ENCODE data around the gene LHFPL6. TPM values are rescaled to one million over a fixed set of nuclear protein-coding genes. Genes with fewer than 3 reads are reported as not detected.

The LHFPL6 gene
- total RNA-seq, 1 donor from 2014 or later = 24.5 TPM

DNA sequence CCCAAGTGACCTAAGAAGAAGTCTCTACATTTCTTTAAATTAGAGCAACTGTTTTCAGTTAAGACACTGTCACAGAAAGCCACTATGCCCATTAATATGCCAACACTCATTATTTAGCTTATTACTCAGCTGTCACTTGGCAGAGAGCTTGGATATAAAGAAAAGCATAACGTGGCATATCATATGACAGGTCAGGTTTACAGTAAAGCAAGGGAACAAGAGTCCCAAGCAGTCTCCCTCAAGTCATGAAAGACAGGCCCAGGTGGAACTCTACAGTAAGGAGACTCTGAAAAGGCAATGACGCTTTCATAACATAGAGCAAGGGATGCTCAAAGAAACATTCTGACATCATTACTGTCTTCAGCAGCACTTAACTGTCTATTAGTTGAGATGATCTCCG, 6.3 kb downstream of the LHFPL6 start:
- no peak for DNase-seq (ENCODE audit: low spot score in 2 of 2)
- FAIRE-seq = no peak

DNA sequence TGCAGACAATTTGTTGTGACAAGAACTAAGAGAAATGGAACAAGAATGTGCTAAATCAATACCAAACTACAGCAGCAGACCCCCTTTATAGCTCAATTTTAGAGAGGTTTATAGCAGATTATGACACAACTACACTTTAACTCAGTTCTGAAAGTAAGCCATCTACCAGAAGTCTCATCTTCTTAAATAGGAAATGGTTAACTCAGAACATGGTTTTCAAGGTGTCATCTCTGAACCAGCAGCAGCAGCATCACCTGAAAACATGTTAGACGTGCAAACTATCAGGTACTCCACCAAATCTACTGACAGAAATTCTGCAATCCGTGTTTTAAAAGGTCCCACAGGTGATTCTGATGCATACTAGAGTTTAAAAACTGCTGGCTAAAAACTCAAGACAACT, 6.8 kb downstream of the LHFPL6 start:
- FAIRE-seq (no peak), DNase-seq (ENCODE audit: low spot score in 2 of 2) (no peak)

DNA sequence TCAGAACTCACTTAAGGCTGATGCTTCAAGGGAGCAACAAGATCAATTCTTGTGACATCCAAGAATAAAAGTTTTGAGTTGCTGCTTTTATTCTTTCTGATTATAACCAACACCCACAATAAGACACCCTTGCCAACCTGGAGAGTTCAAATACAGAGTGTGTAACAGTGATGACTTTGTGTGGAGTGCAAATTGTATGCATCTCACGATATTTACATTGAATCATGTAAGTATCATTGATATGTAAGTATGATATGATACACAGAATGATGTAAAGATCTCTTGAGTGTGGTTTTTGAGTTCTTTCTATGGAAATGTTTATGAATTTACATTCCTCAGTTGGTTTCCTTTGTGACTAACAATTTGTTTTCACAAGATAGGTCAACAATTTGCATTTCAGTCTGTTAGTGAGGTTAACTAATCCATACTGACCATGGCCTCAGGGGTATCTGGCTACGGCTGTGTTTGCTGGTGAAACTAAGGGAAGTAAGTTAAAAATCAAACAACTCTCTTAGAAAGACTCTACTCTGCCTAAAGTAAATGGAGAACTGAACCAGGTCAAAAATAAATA, 12.4 kb downstream of the LHFPL6 start:
- no peak for FAIRE-seq
- DNase-seq (ENCODE audit: low spot score in 2 of 2) = no peak

GRCh38 chr13:39588384-39588783, 14.6 kb downstream of the LHFPL6 start:
- DNase-seq (ENCODE audit: low spot score in 2 of 2) = no peak
- FAIRE-seq = no peak

DNA sequence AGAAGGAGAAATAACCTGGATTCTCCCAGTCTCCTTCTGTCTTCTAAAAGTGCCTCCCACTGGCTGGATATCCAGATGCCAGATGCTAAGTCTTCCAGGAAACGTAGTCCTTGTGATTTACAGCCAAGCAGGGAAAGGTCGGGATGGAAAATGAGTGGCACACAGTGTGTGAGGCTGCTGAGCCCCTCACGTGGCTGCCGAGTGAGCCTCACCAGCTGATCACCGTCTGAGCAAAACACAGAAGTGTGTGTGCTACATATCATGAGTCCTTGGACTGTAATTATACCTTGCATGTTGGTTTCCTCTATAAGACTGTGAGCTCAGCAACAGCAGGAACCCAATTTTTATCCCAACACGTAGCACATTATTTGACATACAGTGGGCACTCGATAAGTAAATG, 15.1 kb downstream of the LHFPL6 start:
- DNase-seq (ENCODE audit: low spot score in 2 of 2) (no peak), FAIRE-seq (no peak)

- DNase-seq (ENCODE audit: low spot score in 2 of 2) (no peak), FAIRE-seq (no peak)
These were observed 15.9 kb downstream of the LHFPL6 start for GRCh38 chr13:39586958-39587605.

DNA sequence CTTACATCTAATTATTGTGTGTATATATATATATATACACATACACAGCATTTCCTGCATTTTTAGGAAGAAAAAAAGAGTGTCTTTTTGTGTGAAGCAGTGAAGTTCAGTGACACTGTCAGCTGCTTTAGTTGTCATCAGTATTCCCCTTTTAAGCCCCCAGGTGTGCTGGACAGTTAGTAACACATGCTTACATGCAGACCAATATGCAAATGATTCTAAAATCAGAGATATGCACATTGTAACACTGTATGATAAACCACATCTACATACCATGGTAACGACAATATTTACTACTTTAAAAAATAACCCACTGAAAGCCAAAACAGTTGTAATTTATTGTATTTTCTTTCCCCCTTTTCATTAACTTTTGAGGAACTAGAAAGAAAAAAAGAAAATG, 16.8 kb downstream of the LHFPL6 start:
- FAIRE-seq (no peak), DNase-seq (ENCODE audit: low spot score in 2 of 2) (no peak)

DNA sequence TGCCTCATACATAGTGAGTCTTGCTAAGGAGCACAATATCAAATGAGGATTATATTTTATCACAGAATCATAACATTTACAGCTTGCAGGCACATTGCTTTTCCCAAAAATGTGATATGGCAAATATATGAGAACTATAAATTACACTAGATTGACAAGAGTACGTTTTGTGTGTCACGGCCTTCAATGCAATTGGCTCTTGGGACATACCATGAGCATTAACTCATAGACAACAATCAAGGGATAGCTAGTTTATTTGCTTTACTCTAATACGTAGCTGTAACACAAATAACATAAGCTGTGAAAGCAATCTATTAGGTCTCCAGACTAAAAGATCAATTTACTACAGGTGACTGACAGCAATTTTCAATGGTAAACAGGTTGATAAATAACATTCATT, 17.8 kb downstream of the LHFPL6 start:
- FAIRE-seq (no peak), DNase-seq (ENCODE audit: low spot score in 2 of 2) (no peak)

DNA sequence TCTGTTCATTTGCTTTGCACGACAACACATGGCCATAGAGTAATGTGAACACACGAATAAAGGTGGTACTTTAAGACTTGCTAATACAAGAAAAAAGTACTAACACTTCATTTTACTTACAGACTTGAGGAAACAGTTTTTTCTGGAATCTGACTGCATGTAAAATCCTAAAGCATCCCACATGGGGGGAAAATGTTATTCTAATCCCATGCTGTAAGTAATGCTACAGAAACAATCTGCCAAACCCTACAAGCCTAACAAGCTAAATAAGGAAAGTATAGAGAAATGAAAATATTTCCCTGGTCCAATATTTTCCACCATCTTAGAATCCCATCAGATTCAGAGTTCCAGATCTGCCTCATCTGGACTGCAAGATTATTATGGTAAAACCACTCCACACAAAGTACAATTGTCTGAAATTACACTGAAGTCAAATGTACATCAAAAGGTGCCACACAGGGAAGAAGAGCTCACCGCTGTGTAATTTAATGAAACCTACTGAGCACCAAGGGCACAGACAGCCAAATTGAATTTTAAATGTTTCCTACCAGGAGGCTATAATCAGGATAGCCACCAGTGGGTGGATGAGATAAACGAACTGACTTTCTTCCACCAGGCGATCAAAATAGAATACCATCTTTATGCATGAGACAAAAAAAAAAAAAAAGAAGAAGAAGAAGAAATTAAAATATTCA, 22.0 kb downstream of the LHFPL6 start:
- DNase-seq (ENCODE audit: low spot score in 2 of 2) = no peak
- no peak for FAIRE-seq

GRCh38 chr13:39578821-39579291, 24.1 kb downstream of the LHFPL6 start:
- FAIRE-seq = no peak
- no peak for DNase-seq (ENCODE audit: low spot score in 2 of 2)

- DNase-seq (ENCODE audit: low spot score in 2 of 2) = no peak
- no peak for FAIRE-seq
These were observed 25.0 kb downstream of the LHFPL6 start for GRCh38 chr13:39577838-39578491.

GRCh38 chr13:39577203-39577602, 25.8 kb downstream of the LHFPL6 start:
- no peak for FAIRE-seq
- DNase-seq (ENCODE audit: low spot score in 2 of 2) = no peak

DNA sequence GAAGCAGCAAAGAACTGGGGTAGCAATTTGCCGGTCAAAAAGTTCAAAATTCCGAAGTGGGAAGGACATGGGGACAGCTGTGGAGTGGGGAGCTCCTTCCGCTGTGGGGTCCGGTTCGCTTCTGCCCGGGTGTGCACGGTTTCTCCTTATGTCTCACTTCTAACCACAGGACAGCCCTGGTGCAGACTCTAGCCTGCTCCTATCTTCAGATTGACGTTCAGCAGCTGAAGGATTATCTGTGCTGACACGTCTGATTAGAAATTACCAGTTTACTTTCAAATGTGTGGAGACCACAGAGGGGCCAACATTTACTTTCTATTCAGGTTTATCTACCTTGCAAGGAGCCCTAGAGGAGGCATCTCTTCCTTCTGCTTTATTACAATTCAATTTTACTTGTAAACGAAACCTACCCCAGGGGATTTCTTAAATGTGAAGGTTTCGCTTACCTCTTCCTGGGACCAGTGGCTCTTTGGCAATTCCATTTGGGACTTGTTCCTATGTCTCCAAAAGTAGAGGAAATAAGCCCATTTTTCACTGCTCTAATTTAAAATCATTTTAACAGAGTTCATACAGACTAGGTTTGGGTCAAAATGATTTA, 27.3 kb downstream of the LHFPL6 start:
- DNase-seq (ENCODE audit: low spot score in 2 of 2) (no peak), FAIRE-seq (no peak)

DNA sequence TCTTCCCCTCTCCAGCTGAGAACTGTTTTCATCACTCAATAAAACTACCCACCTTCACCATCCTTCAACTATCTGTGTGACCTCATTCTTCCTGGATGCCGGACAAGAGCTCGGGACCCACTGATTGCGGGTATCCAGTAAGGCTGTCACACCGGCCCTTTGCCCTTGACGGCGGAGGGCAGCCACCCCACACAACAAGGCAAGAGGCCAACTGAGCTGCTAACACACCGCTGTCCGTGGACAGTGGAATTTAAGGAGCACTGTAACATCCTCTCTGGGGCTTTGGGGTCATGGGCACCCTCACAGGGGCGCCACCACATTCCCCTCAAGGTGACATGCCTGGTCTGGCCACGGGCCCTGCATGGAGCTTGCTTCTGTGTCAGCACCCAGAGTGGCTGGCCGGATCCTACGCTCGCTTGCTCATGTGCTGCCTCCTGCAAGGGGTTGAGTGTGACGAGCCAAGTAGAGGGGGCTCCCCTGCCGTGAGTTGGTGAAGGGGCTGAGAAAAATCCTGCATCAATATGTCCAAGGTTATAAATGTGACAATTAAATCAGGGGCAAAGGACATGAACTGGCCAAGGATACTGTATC, 31.4 kb downstream of the LHFPL6 start:
- DNase-seq (ENCODE audit: low spot score in 2 of 2) (no peak), FAIRE-seq (no peak)

DNA sequence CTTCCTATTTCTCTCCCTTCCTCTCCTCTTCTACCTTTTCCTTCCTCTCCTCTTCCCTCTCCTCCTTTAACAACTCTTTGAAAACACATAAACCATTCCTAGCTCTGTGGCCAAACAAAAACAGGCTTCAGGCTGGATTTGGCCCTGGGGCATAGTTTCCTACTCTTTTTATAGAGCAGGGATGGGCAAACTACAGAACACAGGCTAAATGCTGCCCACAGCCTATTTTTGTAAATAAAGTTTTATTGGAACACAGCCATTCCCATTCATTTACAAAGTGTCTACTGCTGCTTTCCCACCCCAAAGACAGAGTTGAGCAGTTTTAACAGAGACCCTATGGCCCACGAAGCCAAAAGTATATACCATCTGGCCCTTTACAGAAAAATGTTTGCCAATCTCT, 35.4 kb downstream of the LHFPL6 start:
- FAIRE-seq (no peak), DNase-seq (ENCODE audit: low spot score in 2 of 2) (no peak)

DNA sequence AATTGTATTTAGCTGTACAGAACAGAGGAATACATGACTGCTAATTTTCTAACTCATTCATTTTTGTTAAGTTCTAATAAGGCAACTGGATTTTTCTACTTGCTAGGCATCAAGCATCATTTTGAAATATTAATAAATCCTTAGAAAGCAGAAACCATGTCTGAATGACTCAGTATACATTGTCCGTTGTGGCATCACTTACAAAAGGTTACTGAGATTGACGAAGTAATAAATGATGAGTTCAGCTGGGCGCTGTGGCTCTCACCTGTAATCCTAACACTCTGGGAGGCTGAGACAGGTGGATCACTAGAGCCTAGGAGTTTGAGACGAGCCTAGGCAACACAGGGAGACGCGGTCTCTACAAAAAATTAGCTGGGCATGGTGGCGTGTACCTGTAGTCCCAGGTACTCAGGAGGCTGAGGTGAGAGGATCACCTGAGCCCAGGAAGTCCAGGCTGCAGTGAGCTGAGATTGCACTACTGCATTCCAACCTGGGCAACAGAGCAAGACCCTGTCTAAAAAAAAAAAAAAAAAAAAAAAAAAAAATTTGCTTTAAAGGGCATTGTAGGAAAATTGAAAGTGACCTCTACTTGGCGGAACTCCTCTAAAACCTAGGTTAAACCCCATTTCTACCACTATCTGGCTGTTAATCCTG, 36.6 kb downstream of the LHFPL6 start:
- FAIRE-seq (no peak), DNase-seq (ENCODE audit: low spot score in 2 of 2) (no peak)

DNA sequence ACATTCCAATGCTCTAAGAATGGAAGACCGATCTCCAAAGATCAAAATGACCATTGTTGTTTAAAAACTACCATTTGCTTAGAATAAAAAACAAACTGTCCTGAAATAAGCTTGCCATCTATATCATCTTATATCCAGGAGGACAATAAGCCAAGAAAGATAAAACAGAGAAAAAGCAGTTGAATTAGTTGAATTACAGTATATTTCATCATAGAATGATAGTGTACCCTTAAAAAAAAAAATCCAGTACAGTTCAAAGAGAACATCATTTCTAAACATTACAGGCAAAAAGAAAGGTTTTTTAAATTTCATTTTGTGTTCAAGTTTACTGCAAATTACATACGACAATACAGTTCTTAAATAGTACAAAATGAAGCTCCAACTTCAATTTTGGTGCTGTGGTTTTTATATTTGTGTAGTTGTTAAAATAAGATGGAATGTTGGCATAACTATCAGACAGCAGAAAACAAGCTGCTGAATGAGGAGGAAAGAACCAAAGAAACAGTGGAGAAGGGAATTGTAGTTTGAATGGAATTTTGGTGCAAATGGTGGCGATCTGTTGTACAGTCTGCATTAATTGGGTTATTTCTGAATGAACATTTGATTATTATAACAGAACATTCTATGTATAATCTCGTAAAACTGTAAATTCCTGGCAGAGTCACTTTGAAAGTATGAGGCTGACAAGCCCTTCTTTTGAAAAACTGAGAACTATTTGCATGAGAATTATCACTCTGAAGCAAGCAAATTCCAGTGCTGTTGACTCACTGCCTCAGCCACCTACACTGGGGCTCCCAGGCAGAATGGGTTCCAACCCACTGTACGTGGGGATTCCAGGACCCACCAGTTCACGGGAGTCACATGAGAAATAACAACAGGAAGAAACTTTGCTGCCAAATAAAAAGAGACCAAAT, 37.7 kb downstream of the LHFPL6 start:
- FAIRE-seq = no peak
- DNase-seq (ENCODE audit: low spot score in 2 of 2) = peak in 1 of 2 donors; percentile 38

GRCh38 chr13:39563470-39563735, 39.6 kb downstream of the LHFPL6 start:
- FAIRE-seq = no peak
- DNase-seq (ENCODE audit: low spot score in 2 of 2) = no peak

GRCh38 chr13:39561971-39562370, 41.0 kb downstream of the LHFPL6 start:
- FAIRE-seq (no peak), DNase-seq (ENCODE audit: low spot score in 2 of 2) (no peak)
